Testis (tissue), 3 donors: ENCODE data around the gene CTNNA1. TPM values are rescaled to one million over a fixed set of nuclear protein-coding genes. Genes with fewer than 3 reads are reported as not detected.
"Not testable (repeated sequence)": the region's sequence is repeated elsewhere in the genome, so short reads cannot be mapped to it uniquely, and the experiment has no call there.

Experiments used
- DNase-seq: peaks from one replicate; pipeline ENCODE4 v3.0.0-alpha.2; 2019
- H3K27ac ChIP-seq, 2 donors: fragments of 200-600 bp; sonication (generic); one replicate each; pipeline ENCODE4 v1.5.1; 2019
- H3K27me3 ChIP-seq: fragments of 200-600 bp; sonication (generic); one replicate; pipeline ENCODE4 v1.5.1; 2019
- H3K36me3 ChIP-seq: fragments of 200-600 bp; sonication (generic); one replicate; pipeline ENCODE4 v1.5.1; 2017; ENCODE audit warnings: low read depth; ENCODE audit errors: missing control alignments
- H3K4me1 ChIP-seq: fragments of 200-600 bp; sonication (generic); one replicate; pipeline ENCODE4 v1.5.1; 2019
- H3K4me3 ChIP-seq, 2 donors: fragments of 200-600 bp; sonication (generic); one replicate each; pipeline ENCODE4 v1.5.1; 2017 to 2019
- H3K9me3 ChIP-seq: fragments of 200-600 bp; sonication (generic); one replicate; pipeline ENCODE4 v1.5.1; 2017
- CTCF ChIP-seq, 3 experiments: fragments of 450-650 bp in 2 of 3; fragments of 200-600 bp in 1 of 3; sonication (generic) in 1 of 3; IDR thresholded peaks; one replicate each; pipeline ENCODE4 v1.5.1; 2016 to 2019; ENCODE audit warnings: antibody characterized with exemption in 3 of 3, mild to moderate bottlenecking in 2 of 3, moderate library complexity in 1 of 3
- POLR2A ChIP-seq: fragments of 450-650 bp; IDR thresholded peaks from one replicate; pipeline ENCODE4 v1.6.1; 2017; ENCODE audit warnings: antibody characterized with exemption, mild to moderate bottlenecking, moderate library complexity
- WGBS, 2 donors: methylation state at CpG; one replicate each; pipeline ENCODE4 v1.1.5; 2018; 5-methylcytosine and 5-hydroxymethylcytosine counted together
- intact Hi-C: fragments of 100-400 bp; cut with DNase I; formaldehyde crosslinking; loops from one replicate; pipeline ENCODE4 v1.15.1; 2023; ENCODE audit warnings: low total_unique reads
- polyA plus RNA-seq: library from polyadenylated mRNA; stranded (reverse); fragments of 350-450 nt; fragmentation: Illumina TruSeq; extraction: RNeasy Lipid Tissue Mini Kit (QIAGEN cat#74804); gene quantifications from one replicate; pipeline ENCODE4 v1.2.3, GENCODE V29; 2014; ENCODE audit warnings: low read depth, low replicate concordance; ENCODE audit not compliant: insufficient read depth
- total RNA-seq, 2 donors: library from RNA; depleted of rRNA; stranded (reverse); fragments of >200 nt; gene quantifications; one replicate each; pipeline ENCODE4 v1.2.3, GENCODE V29; 2016

Gene CTNNA1
- total and polyA plus RNA-seq, 3 donors from 2014 or later, result 107 to 154 (median 135) TPM

GRCh38 chr5:138712324-138712723, 40.9 kb upstream of the CTNNA1 start:
- H3K27me3 ChIP-seq, result no peaks in the 10 kb centered on the region
- H3K36me3 ChIP-seq, result no peaks in the 10 kb centered on the region
- H3K9me3 ChIP-seq, result no peaks in the 10 kb centered on the region
- peaks cover 5% of the 10 kb centered on the region for H3K4me1 ChIP-seq
- 92 to 95% methylated on average over 8 of the region's 8 CpGs for WGBS, 2 donors
- intact Hi-C loops, result no loop called here
- H3K27ac ChIP-seq, result no peak overlapping the region
- DNase-seq, result no peak
- no peak overlapping the region for H3K4me3 ChIP-seq
- TF ChIP-seq POLR2A (no peak), CTCF (IDR thresholded peaks at IDR 0.05) (no peak)

DNA sequence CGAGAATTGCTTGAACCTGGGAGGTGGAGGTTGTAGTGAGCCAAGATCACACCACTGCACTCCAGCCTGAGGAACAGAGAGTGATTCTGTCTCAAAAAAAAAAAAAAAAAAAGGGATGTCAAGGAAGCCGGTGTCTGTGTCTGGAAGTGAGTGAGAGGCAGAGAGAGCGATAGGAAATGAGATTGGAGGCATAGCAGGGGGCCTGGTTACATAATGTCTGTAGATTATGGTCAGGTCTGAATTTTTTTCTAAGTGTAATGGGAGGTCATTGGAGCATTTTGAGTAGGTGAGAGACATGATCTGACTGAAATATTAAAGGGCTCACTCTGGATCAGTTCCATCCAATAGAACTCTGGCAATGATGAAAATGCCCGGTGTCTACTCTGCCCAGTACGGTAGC, 40.4 kb upstream of the CTNNA1 start:
- H3K36me3 ChIP-seq, result no peaks in the 10 kb centered on the region
- intact Hi-C loops, result no loop called here
- no peaks in the 10 kb centered on the region for H3K27me3 ChIP-seq
- DNase-seq, result no peak
- WGBS, 2 donors, result 90 to 94% methylated on average over 5 of the region's 5 CpGs
- no peak overlapping the region for H3K27ac ChIP-seq
- H3K4me3 ChIP-seq, result no peak overlapping the region
- TF ChIP-seq CTCF (IDR thresholded peaks at IDR 0.05), result no peak
- TF ChIP-seq POLR2A, result no peak
- H3K4me1 ChIP-seq, result peaks cover 5% of the 10 kb centered on the region
- no peaks in the 10 kb centered on the region for H3K9me3 ChIP-seq

- DNase-seq, result no peak
- H3K27ac ChIP-seq, result no peak overlapping the region
- no peaks in the 10 kb centered on the region for H3K36me3 ChIP-seq
- H3K4me1 ChIP-seq, result peaks cover 5% of the 10 kb centered on the region
- H3K4me3 ChIP-seq, result no peak overlapping the region
- no peaks in the 10 kb centered on the region for H3K9me3 ChIP-seq
- H3K27me3 ChIP-seq, result no peaks in the 10 kb centered on the region
- no peak for TF ChIP-seq CTCF (IDR thresholded peaks at IDR 0.05)
- intact Hi-C loops, result no loop called here
Observed at GRCh38 chr5:138713247-138713646, 40.0 kb upstream of the CTNNA1 start.

DNA sequence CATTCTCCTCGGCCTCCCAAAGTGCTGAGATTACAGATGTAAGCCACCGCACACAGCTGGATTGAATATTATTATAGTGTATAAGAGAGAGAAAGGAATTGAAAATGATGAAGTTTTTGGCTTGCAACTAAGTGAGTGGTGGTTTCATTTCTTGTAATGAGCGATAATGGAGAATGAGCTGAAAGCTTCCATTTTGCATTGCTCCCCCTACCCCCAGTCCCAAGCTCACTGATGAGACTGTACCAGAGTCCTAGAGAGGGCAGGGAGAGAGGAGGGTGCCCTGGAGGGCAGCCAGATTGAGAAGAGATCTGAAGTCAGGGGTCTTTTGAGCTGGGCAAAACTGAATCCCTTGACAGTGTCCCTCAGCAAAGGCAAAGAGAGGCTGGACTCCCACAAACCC, 38.5 kb upstream of the CTNNA1 start:
- H3K27ac ChIP-seq, result no peak overlapping the region
- no peak overlapping the region for H3K4me3 ChIP-seq
- no peaks in the 10 kb centered on the region for H3K27me3 ChIP-seq
- DNase-seq, result no peak
- no peaks in the 10 kb centered on the region for H3K9me3 ChIP-seq
- TF ChIP-seq CTCF (IDR thresholded peaks at IDR 0.05) (no peak), POLR2A (no peak)
- no peaks in the 10 kb centered on the region for H3K36me3 ChIP-seq
- intact Hi-C loops, result no loop called here
- peaks cover 5% of the 10 kb centered on the region for H3K4me1 ChIP-seq
- WGBS, 2 donors, result 97% methylated on average over 3 of the region's 3 CpGs

DNA sequence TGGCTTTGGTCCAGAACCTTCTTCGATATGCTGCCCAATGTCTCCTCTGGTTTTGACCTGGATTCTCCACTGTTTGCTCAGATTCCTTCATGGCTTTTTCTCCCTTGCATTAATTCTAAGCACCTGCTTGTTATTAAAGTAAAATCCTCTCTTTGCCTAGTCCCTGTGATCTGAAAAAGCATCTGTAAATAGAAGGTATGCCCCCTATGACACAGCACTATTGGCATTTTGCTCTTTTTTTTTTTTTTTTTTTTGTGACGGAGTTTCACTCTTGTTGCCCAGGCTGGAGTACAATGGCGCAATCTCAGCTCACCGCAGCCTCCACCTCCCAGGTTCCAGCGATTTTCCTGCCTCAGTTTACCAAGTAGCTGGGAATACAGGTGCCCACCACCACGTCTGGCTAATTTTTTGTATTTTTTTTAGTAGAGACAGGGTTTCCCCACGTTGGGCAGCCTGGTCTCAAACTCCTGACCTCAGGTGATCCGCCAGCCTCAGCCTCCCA, 37.2 kb upstream of the CTNNA1 start:
- H3K27me3 ChIP-seq, H3K4me1 ChIP-seq, H3K27ac ChIP-seq, intact Hi-C loops, H3K36me3 ChIP-seq, H3K4me3 ChIP-seq, H3K9me3 ChIP-seq, DNase-seq: not testable (repeated sequence)
- WGBS, 2 donors, result 83 to 85% methylated on average over 8 of the region's 8 CpGs
